ENCODE measurements around the gene VSIR. TPM values are rescaled to one million over a fixed set of nuclear protein-coding genes. Genes with fewer than 3 reads are reported as not detected.

The VSIR gene
- total RNA-seq, 1 experiment from 2014 or later, result 18.5 TPM

GRCh38 chr10:71780719-71781118 lies 7.4 kb upstream of the VSIR start:
- Histone ChIP-seq H3K27me3 (ENCODE audit: insufficient read depth, low read length) (no peaks in the 10 kb centered on the region), H3K9me3 (ENCODE audit: control insufficient read depth in 1 of 2, insufficient read depth in 1 of 2, low read depth in 1 of 2, low read length in 2 of 2) (peaks cover 0 to 5% of the 10 kb centered on the region in 2 experiments; a peak in 1 of 4 replicates), H3K36me3 (ENCODE audit: control insufficient read depth in 1 of 2, insufficient read depth in 2 of 2, low read length in 2 of 2) (no peaks in the 10 kb centered on the region), H2AFZ (ENCODE audit: low read depth, low read length, poor library complexity, severe bottlenecking) (no peak overlapping the region), H3K4me2 (ENCODE audit: low read length) (no peak overlapping the region), H3K79me2 (ENCODE audit: insufficient read depth, low read length) (no peaks in the 10 kb centered on the region), H3K4me3 (replicated peaks in 1 of 2; ENCODE audit: low read depth in 1 of 2, low read length in 2 of 2) (no peak overlapping the region), H4K20me1 (ENCODE audit: insufficient read depth) (no peaks in the 10 kb centered on the region), H3K9me2 (ENCODE audit: insufficient read depth) (no peaks in the 10 kb centered on the region), H3K27ac (ENCODE audit: low read depth, low read length) (no peak overlapping the region), H3K4me1 (ENCODE audit: control insufficient read depth in 1 of 2, insufficient read depth in 2 of 2, low read length in 2 of 2) (peaks cover 0 to 6% of the 10 kb centered on the region in 2 experiments; a peak in 2 of 4 replicates), H3K9ac (ENCODE audit: low read length) (no peak overlapping the region)
- intact Hi-C loops (cut with micrococcal nuclease), result no loop called here
- POLR2A ChIA-PET, result no interaction called here
- peak; percentile 72 for ATAC-seq
- BruUV-seq (replicated peaks), result no TSS peak
- TF ChIP-seq CTCF (IDR thresholded peaks at IDR 0.05 in 2 of 3, conservative IDR thresholded peaks at IDR 0.05 in 1 of 3; ENCODE audit: borderline replicate concordance in 1 of 3, insufficient read depth in 1 of 3, low read depth in 2 of 3, low read length in 2 of 3) (peak; percentile 9 to 18 (median 15); a peak in 1 of 6 replicates), RAD21 (IDR thresholded peaks at IDR 0.05; ENCODE audit: low read depth) (peak; percentile 53; the same call in 1 of the 2 replicates), SIN3A (IDR thresholded peaks at IDR 0.05; ENCODE audit: low read depth) (no peak)
- CTCF ChIA-PET, result no interaction called here
- RAD21 ChIA-PET (ENCODE audit: low non-redundant PET in 1 of 2, low total read pairs in 2 of 2, uncharacterized antibody in 2 of 2, unreplicated experiment in 2 of 2), result no interaction called here
- DNase-seq (ENCODE audit: low read depth, low spot score), result no peak

DNA sequence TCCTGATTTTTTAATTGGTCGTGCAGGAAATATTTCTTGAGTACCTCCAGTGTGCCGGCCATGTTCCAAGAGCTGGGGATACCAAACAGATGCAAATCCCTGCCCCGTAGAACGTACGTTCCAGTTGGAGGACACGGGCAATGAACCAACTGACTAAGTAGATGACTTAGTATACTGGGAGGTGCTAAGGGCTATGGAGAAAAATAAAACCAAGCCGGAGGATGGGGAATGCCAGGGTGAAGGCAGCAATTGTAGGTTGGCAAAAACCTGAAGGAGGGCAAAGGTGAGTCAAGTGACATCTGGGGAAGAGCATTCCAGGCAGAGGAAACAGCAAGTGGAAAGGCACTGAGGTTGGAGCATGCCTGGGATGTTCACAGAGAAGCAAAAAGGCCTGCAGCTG lies 6.8 kb upstream of the VSIR start:
- intact Hi-C loops (cut with micrococcal nuclease), result no loop called here
- no peaks in the 10 kb centered on the region for H3K79me2 ChIP-seq (ENCODE audit: insufficient read depth, low read length)
- no peaks in the 10 kb centered on the region for H3K27me3 ChIP-seq (ENCODE audit: insufficient read depth, low read length)
- H3K4me3 ChIP-seq (replicated peaks in 1 of 2; ENCODE audit: low read depth in 1 of 2, low read length in 2 of 2), result no peak overlapping the region
- POLR2A ChIA-PET, result no interaction called here
- CTCF ChIA-PET, result no interaction called here
- H2AFZ ChIP-seq (ENCODE audit: low read depth, low read length, poor library complexity, severe bottlenecking), result no peak overlapping the region
- peaks cover 0 to 6% of the 10 kb centered on the region in 2 experiments; a peak in 2 of 4 replicates for H3K4me1 ChIP-seq (ENCODE audit: control insufficient read depth in 1 of 2, insufficient read depth in 2 of 2, low read length in 2 of 2)
- no peaks in the 10 kb centered on the region for H3K9me2 ChIP-seq (ENCODE audit: insufficient read depth)
- no peak overlapping the region for H3K27ac ChIP-seq (ENCODE audit: low read depth, low read length)
- ATAC-seq (no peak), DNase-seq (ENCODE audit: low read depth, low spot score) (no peak)
- no peak overlapping the region for H3K9ac ChIP-seq (ENCODE audit: low read length)
- peaks cover 0 to 5% of the 10 kb centered on the region in 2 experiments; a peak in 1 of 4 replicates for H3K9me3 ChIP-seq (ENCODE audit: control insufficient read depth in 1 of 2, insufficient read depth in 1 of 2, low read depth in 1 of 2, low read length in 2 of 2)
- BruUV-seq (replicated peaks), result no TSS peak
- RAD21 ChIA-PET (ENCODE audit: low non-redundant PET in 1 of 2, low total read pairs in 2 of 2, uncharacterized antibody in 2 of 2, unreplicated experiment in 2 of 2), result no interaction called here
- H4K20me1 ChIP-seq (ENCODE audit: insufficient read depth), result no peaks in the 10 kb centered on the region
- TF ChIP-seq POLR2AphosphoS5 (IDR thresholded peaks at IDR 0.05; ENCODE audit: low read depth, low read length) (no peak), ZNF274 (IDR thresholded peaks at IDR 0.05; ENCODE audit: low read depth, low read length) (no peak), CEBPB (IDR thresholded peaks at IDR 0.05; ENCODE audit: low read depth) (no peak), REST (IDR thresholded peaks at IDR 0.05; ENCODE audit: low read depth) (no peak), RAD21 (IDR thresholded peaks at IDR 0.05; ENCODE audit: low read depth) (no peak)
- H3K36me3 ChIP-seq (ENCODE audit: control insufficient read depth in 1 of 2, insufficient read depth in 2 of 2, low read length in 2 of 2), result no peaks in the 10 kb centered on the region
- no peak overlapping the region for H3K4me2 ChIP-seq (ENCODE audit: low read length)

Data from HCT116 (cell line).